IPS-NIHi11 (cell line): ENCODE results near the gene PRKN.

ENCODE experiments used
- DNase-seq: peaks from one replicate; pipeline ENCODE4 v3.0.0; 2012; ENCODE audit warnings: mixed read lengths, low spot score

PRKN gene

GRCh38 chr6:161487217-161487531, 1240.4 kb downstream of the PRKN start:
- DNase-seq, result no peak

- DNase-seq, result no peak
Measured at GRCh38 chr6:161486361-161487216, 1241.0 kb downstream of the PRKN start.

- no peak for DNase-seq
Measured at GRCh38 chr6:161482517-161482858, 1245.1 kb downstream of the PRKN start.

- DNase-seq, result no peak
Measured at GRCh38 chr6:161481786-161482516, 1245.6 kb downstream of the PRKN start.

GRCh38 chr6:161480421-161481155, 1247.0 kb downstream of the PRKN start:
- DNase-seq, result no peak

GRCh38 chr6:161479376-161479775, 1248.2 kb downstream of the PRKN start:
- DNase-seq, result no peak

GRCh38 chr6:161477876-161478425, 1249.6 kb downstream of the PRKN start:
- no peak for DNase-seq

- no peak for DNase-seq
Measured at GRCh38 chr6:161476711-161477110, 1250.9 kb downstream of the PRKN start.

GRCh38 chr6:161465403-161465802, 1262.2 kb downstream of the PRKN start:
- no peak for DNase-seq

GRCh38 chr6:161463071-161463470, 1264.5 kb downstream of the PRKN start:
- no peak for DNase-seq

GRCh38 chr6:161462148-161462547, 1265.4 kb downstream of the PRKN start:
- no peak for DNase-seq

- DNase-seq, result no peak
Measured at GRCh38 chr6:161459008-161459615, 1268.5 kb downstream of the PRKN start.

GRCh38 chr6:161458201-161458951, 1269.2 kb downstream of the PRKN start:
- DNase-seq, result no peak

- DNase-seq, result no peak
Measured at GRCh38 chr6:161455848-161456247, 1271.7 kb downstream of the PRKN start.

GRCh38 chr6:161453558-161453957, 1274.0 kb downstream of the PRKN start:
- DNase-seq, result no peak

GRCh38 chr6:161452241-161452640, 1275.3 kb downstream of the PRKN start:
- no peak for DNase-seq

GRCh38 chr6:161449521-161449920, 1278.0 kb downstream of the PRKN start:
- no peak for DNase-seq

GRCh38 chr6:161446949-161447348, 1280.6 kb downstream of the PRKN start:
- DNase-seq, result no peak

GRCh38 chr6:161446296-161446925, 1281.2 kb downstream of the PRKN start:
- no peak for DNase-seq

- no peak for DNase-seq
Measured at GRCh38 chr6:161445021-161445799, 1282.4 kb downstream of the PRKN start.
